GM23338 (cell line): ENCODE measurements around the gene TANGO6. TPM values are rescaled to one million over a fixed set of nuclear protein-coding genes. Genes with fewer than 3 reads are reported as not detected.

Experiments
- NANOG ChIP-seq: IDR thresholded peaks from 2 replicates; pipeline ENCODE4 v1.6.1; 2016; ENCODE audit warnings: antibody characterized with exemption, borderline replicate concordance
- REST ChIP-seq: IDR thresholded peaks from one replicate; pipeline ENCODE4 v1.6.1; 2018; ENCODE audit warnings: antibody characterized with exemption; ENCODE audit not compliant: unreplicated experiment
- ZNF114 ChIP-seq: fragments of 250-450 bp; sonication (Bioruptor Pico); IDR thresholded peaks from 2 replicates; pipeline ENCODE4 v1.5.0; 2020; ENCODE audit warnings: mild to moderate bottlenecking, moderate library complexity
- ZNF462 ChIP-seq: fragments of 250-450 bp; sonication (Bioruptor Pico); IDR thresholded peaks from 2 replicates; pipeline ENCODE4 v1.5.0; 2020; ENCODE audit warnings: mild to moderate bottlenecking, moderate library complexity
- polyA plus RNA-seq: library from polyadenylated mRNA; unstranded; fragments of >200 nt; fragmentation: Nextera tagmentation; extraction: Ambion mirVana; gene quantifications from 2 replicates; pipeline ENCODE4 v1.2.1, GENCODE V29; 2016
- total RNA-seq: library from RNA; depleted of rRNA; stranded (reverse); fragments of >200 nt; shearing (Covaris generic); gene quantifications from 2 replicates; pipeline ENCODE4 v1.2.3, GENCODE V29; 2014

Gene TANGO6
- total and polyA plus RNA-seq, 2 experiments from 2014 or later: 7.2 to 23.2 TPM

- no peak for TF ChIP-seq ZNF462 (CRISPR knock-in tag)
- TF ChIP-seq NANOG: no peak
- TF ChIP-seq REST: no peak
- TF ChIP-seq ZNF114 (CRISPR knock-in tag): no peak
These were observed 263.4 kb downstream of the TANGO6 start (continued) for GRCh38 chr16:69106491-69107315.
